ENCODE results near the gene ARFGAP1. TPM values are rescaled to one million over a fixed set of nuclear protein-coding genes. Genes with fewer than 3 reads are reported as not detected.
A peak's percentile ranks its signal among the peaks of the same experiment; 100 is the strongest.

ARFGAP1 gene
- total and polyA plus RNA-seq, 10 of the 15 experiments (the other 5 are each of a cell fraction or from before 2014, with no cell fraction given), result 0.45 to 79.9 (median 30.8) TPM

DNA sequence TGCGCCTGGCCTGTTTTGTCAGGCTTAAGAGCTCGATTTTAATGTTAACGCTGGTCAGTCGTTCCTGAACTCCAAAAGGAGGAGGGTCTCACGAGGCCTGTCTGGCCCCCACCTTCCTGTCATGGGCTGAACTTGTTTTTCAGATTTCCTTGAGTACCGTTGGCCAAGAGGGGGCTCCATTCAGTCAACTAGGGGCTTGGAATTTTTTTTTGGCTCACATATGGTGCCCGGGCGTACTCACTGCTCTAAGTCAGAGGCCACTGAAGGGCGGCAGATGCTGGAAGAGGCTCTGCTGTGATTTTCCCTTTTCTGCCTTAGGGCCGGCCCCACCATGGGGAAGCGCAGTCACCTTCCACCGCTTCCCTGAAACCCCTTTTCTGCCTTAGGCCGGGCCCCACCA lies 43.8 kb upstream of the ARFGAP1 start (continued):
- TF ChIP-seq MEF2B (IDR thresholded peaks at IDR 0.05; ENCODE audit: partially characterized antibody, poor library complexity, severe bottlenecking), result no peak
- TF ChIP-seq SREBF1 (IDR thresholded peaks at IDR 0.05; ENCODE audit: low read length), result no peak
- TF ChIP-seq YY1 (IDR thresholded peaks at IDR 0.05; ENCODE audit: low read depth, low read length), result no peak
- no peak for TF ChIP-seq NFXL1 (IDR thresholded peaks at IDR 0.05; ENCODE audit: borderline replicate concordance)
- no peak for TF ChIP-seq SREBF2 (IDR thresholded peaks at IDR 0.05; ENCODE audit: low read length)
- TF ChIP-seq NFIC (IDR thresholded peaks at IDR 0.05; ENCODE audit: low read depth, low read length), result no peak
- no peak for TF ChIP-seq RELB (IDR thresholded peaks at IDR 0.05; ENCODE audit: low read depth)
- no peak for TF ChIP-seq LARP7 (IDR thresholded peaks at IDR 0.05)

GRCh38 chr20:63230800-63231268 lies 41.8 kb upstream of the ARFGAP1 start:
- Histone ChIP-seq H3K27ac (ENCODE audit: control insufficient read depth, insufficient read depth) (no peak overlapping the region), H3K4me1 (ENCODE audit: control insufficient read depth, insufficient read depth, low read length) (no peaks in the 10 kb centered on the region), H3K9me3 (replicated peaks; ENCODE audit: control insufficient read depth, insufficient read depth, low read length) (no peaks in the 10 kb centered on the region), H3K4me2 (ENCODE audit: control insufficient read depth, insufficient read depth) (no peak overlapping the region), H3K4me3 (no peak overlapping the region), H3K36me3 (ENCODE audit: control insufficient read depth in 2 of 2, insufficient read depth in 2 of 2, low read length in 1 of 2) (no peaks in the 10 kb centered on the region), H3K9ac (ENCODE audit: control insufficient read depth, insufficient read depth, low read length) (no peak overlapping the region), H2AFZ (ENCODE audit: control insufficient read depth, low read depth, low read length) (no peak overlapping the region), H3K79me2 (ENCODE audit: control insufficient read depth, insufficient read depth, low read length) (no peaks in the 10 kb centered on the region), H4K20me1 (ENCODE audit: control insufficient read depth, insufficient read depth) (no peaks in the 10 kb centered on the region), H3K27me3 (replicated peaks in 1 of 2; ENCODE audit: control insufficient read depth in 2 of 2, insufficient read depth in 2 of 2, low read length in 1 of 2) (peaks cover 2 to 3% of the 10 kb centered on the region in 2 experiments; a peak in 3 of 4 replicates)
- peak; percentile 64 for ATAC-seq
- in situ Hi-C loops (cut with MboI) (no loop called here), intact Hi-C loops (cut with micrococcal nuclease; ENCODE audit: unreplicated experiment) (no loop called here)
- WGBS (ENCODE audit: insufficient coverage, insufficient replicate concordance, low lambda C conversion rate, missing lambda C conversion rate), result 21% methylated on average over 17 of the region's 17 CpGs
- BruUV-seq (replicated peaks), result no TSS peak
- RAD21 ChIA-PET (ENCODE audit: unreplicated experiment), result interaction anchor here (1.2 kb wide), 1 partner anchor 16 kb away, joined by 5 read pairs; no protein-coding TSS in a partner anchor
- FAIRE-seq, result no peak
- POLR2A ChIA-PET, result interaction anchor here (0.9 kb wide), 1 partner anchor 15 kb away, joined by 3 read pairs; the partner anchor contains the start of gene YTHDF1
- TF ChIP-seq IRF3 (IDR thresholded peaks at IDR 0.05), result no peak
- peak; percentile 9 to 36 (median 30); a peak in 3 of 6 replicates for TF ChIP-seq CTCF (IDR thresholded peaks at IDR 0.05 in 2 of 3, conservative IDR thresholded peaks at IDR 0.05 in 1 of 3; ENCODE audit: control insufficient read depth in 2 of 3, extremely low read depth in 1 of 3, insufficient read depth in 1 of 3, low read depth in 3 of 3, low read length in 3 of 3)
- SMC1A ChIA-PET (ENCODE audit: uncharacterized antibody, unreplicated experiment), result interaction anchor here (1.2 kb wide), 1 partner anchor 47 kb away, joined by 3 read pairs; no protein-coding TSS in a partner anchor
- DNase-seq (ENCODE audit: low read depth, low spot score), result no peak
- CTCF ChIA-PET, result interaction anchor here (1.0 to 1.4 kb wide), 2 partner anchors 18 to 20 kb away, joined by 3 to 5 read pairs; no protein-coding TSS in a partner anchor

All from GM12878 (cell line).